Measurements from ENCODE around the gene RFXAP.

DNA sequence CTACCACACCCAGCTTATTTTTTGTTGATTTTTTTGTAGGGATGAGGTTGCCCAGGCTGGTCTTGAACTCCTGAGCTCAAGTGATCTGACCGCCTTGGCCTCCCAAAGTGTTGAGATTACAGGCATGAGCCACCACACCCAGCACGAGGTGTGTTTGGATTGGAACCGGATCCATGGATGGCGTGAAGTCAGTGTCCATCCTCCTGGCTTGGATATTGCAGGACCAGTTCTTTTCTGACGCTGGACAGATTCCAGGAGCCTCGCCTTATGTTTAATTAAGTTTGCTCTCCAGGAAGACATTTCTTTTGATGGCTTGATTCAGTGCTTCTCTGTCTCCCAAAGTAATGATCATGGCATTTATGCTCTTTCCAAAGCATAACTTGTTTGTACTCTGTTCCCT is 14.4 kb upstream of the RFXAP start:
- TF ChIP-seq ATF3 (IDR thresholded peaks at IDR 0.05) (no peak), TAF1 (conservative IDR thresholded peaks at IDR 0.05) (no peak)
- TF ChIP-seq, protein P1, sequence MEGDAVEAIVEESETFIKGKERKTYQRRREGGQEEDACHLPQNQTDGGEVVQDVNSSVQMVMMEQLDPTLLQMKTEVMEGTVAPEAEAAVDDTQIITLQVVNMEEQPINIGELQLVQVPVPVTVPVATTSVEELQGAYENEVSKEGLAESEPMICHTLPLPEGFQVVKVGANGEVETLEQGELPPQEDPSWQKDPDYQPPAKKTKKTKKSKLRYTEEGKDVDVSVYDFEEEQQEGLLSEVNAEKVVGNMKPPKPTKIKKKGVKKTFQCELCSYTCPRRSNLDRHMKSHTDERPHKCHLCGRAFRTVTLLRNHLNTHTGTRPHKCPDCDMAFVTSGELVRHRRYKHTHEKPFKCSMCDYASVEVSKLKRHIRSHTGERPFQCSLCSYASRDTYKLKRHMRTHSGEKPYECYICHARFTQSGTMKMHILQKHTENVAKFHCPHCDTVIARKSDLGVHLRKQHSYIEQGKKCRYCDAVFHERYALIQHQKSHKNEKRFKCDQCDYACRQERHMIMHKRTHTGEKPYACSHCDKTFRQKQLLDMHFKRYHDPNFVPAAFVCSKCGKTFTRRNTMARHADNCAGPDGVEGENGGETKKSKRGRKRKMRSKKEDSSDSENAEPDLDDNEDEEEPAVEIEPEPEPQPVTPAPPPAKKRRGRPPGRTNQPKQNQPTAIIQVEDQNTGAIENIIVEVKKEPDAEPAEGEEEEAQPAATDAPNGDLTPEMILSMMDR (IDR thresholded peaks at IDR 0.05; ENCODE audit: low read depth, low read length, missing input control) = no peak

Measured in liver (tissue), 3 donors.